Middle frontal gyrus (tissue), 1 donor: ENCODE results near the gene TRIM66.

Source experiments
- DNase-seq: peaks from one replicate; pipeline ENCODE4 v3.0.0-alpha.2; 2015; ENCODE audit warnings: low spot score; ENCODE audit errors: extremely low spot score

The TRIM66 gene

GRCh38 chr11:8614497-8614896 lies 68.0 kb downstream of the TRIM66 start:
- DNase-seq, result no peak

GRCh38 chr11:8613036-8613435 lies 69.4 kb downstream of the TRIM66 start:
- no peak for DNase-seq

GRCh38 chr11:8612522-8612921 lies 69.9 kb downstream of the TRIM66 start:
- DNase-seq, result no peak

- no peak for DNase-seq
Observed at GRCh38 chr11:8610532-8611116, 71.8 kb downstream of the TRIM66 start.

GRCh38 chr11:8608652-8609051 lies 73.8 kb downstream of the TRIM66 start:
- no peak for DNase-seq

GRCh38 chr11:8605971-8606563 lies 76.4 kb downstream of the TRIM66 start:
- DNase-seq, result no peak

- no peak for DNase-seq
Observed at GRCh38 chr11:8604078-8604723, 78.3 kb downstream of the TRIM66 start.

GRCh38 chr11:8603696-8604077 lies 78.8 kb downstream of the TRIM66 start:
- DNase-seq, result no peak

GRCh38 chr11:8601376-8602133 lies 80.9 kb downstream of the TRIM66 start:
- no peak for DNase-seq

- no peak for DNase-seq
Observed at GRCh38 chr11:8598506-8598905, 84.0 kb downstream of the TRIM66 start.

GRCh38 chr11:8597182-8597581 lies 85.3 kb downstream of the TRIM66 start:
- no peak for DNase-seq

- no peak for DNase-seq
Observed at GRCh38 chr11:8596504-8597046, 85.9 kb downstream of the TRIM66 start.

GRCh38 chr11:8593935-8594909 lies 88.2 kb downstream of the TRIM66 start, which contains the start of gene STK33:
TSS of gene STK33 (minus strand) at chr11:8594228. CDS start at chr11:8474905, 119,323 bp downstream.
- no peak for DNase-seq

- DNase-seq, result no peak
Observed at GRCh38 chr11:8593455-8593854, 89.0 kb downstream of the TRIM66 start.

- DNase-seq, result no peak
Observed at GRCh38 chr11:8587915-8588314, 94.5 kb downstream of the TRIM66 start.

GRCh38 chr11:8586805-8587204 lies 95.7 kb downstream of the TRIM66 start:
- DNase-seq, result no peak

- DNase-seq, result no peak
Observed at GRCh38 chr11:8586184-8586583, 96.3 kb downstream of the TRIM66 start.

- no peak for DNase-seq
Observed at GRCh38 chr11:8584511-8584910, 98.0 kb downstream of the TRIM66 start.

GRCh38 chr11:8584082-8584481 lies 98.4 kb downstream of the TRIM66 start:
- no peak for DNase-seq

GRCh38 chr11:8581300-8581699 lies 101.2 kb downstream of the TRIM66 start:
- no peak for DNase-seq
